ENCODE data around the gene BNC2. TPM values are rescaled to one million over a fixed set of nuclear protein-coding genes. Genes with fewer than 3 reads are reported as not detected.

Gene BNC2
- total RNA-seq, 1 experiment from 2014 or later: 11.7 TPM

GRCh38 chr9:16591092-16591491, 279.4 kb downstream of the BNC2 start:
- Histone ChIP-seq H3K9me2 (replicated peaks; ENCODE audit: low read length) (no peaks in the 10 kb centered on the region), H3F3A (ENCODE audit: low read length, unreplicated experiment) (no peaks in the 10 kb centered on the region), H3K4me1 (ENCODE audit: insufficient read depth, low read length) (no peaks in the 10 kb centered on the region), H3K4me3 (ENCODE audit: low read length) (no peak overlapping the region), H3K9me3 (ENCODE audit: low read length) (no peaks in the 10 kb centered on the region), H3K36me3 (ENCODE audit: low read depth, low read length) (no peaks in the 10 kb centered on the region), H4K20me1 (ENCODE audit: low read length) (no peaks in the 10 kb centered on the region), H3K9ac (ENCODE audit: low read length) (no peak overlapping the region), H2AFZ (ENCODE audit: low read length) (no peak overlapping the region), H3K4me2 (ENCODE audit: low read length) (no peak overlapping the region), H3K79me2 (ENCODE audit: low read length) (no peaks in the 10 kb centered on the region), H3K27me3 (ENCODE audit: low read length) (no peaks in the 10 kb centered on the region), H3K27ac (ENCODE audit: low read length) (no peak overlapping the region)
- ChIA-PET POLR2A (ENCODE audit: unreplicated experiment) (no interaction called here), CTCF (no interaction called here)
- ATAC-seq: no peak
- intact Hi-C loops (cut with micrococcal nuclease): no loop called here
- DNase-seq: no peak
- no peak for TF ChIP-seq CTCF (conservative IDR thresholded peaks at IDR 0.05; ENCODE audit: low read depth, low read length)
- TF ChIP-seq EZH2 (IDR thresholded peaks at IDR 0.05; ENCODE audit: low read length, unreplicated experiment): no peak
- no peak for TF ChIP-seq EZH2phosphoT487 (IDR thresholded peaks at IDR 0.05; ENCODE audit: borderline replicate concordance, low read length)
- no TSS peak for BruUV-seq (replicated peaks)

- TF ChIP-seq CTCF (conservative IDR thresholded peaks at IDR 0.05; ENCODE audit: low read depth, low read length) (no peak), EZH2phosphoT487 (IDR thresholded peaks at IDR 0.05; ENCODE audit: borderline replicate concordance, low read length) (no peak), EZH2 (IDR thresholded peaks at IDR 0.05; ENCODE audit: low read length, unreplicated experiment) (no peak)
- H3F3A ChIP-seq (ENCODE audit: low read length, unreplicated experiment): no peaks in the 10 kb centered on the region
- no peak overlapping the region for H2AFZ ChIP-seq (ENCODE audit: low read length)
- H3K27ac ChIP-seq (ENCODE audit: low read length): no peak overlapping the region
- H3K27me3 ChIP-seq (ENCODE audit: low read length): no peaks in the 10 kb centered on the region
- H3K4me1 ChIP-seq (ENCODE audit: insufficient read depth, low read length): no peaks in the 10 kb centered on the region
- H3K36me3 ChIP-seq (ENCODE audit: low read depth, low read length): no peaks in the 10 kb centered on the region
- ChIA-PET CTCF (interaction anchor here (0.6 kb wide), 1 partner anchor 318 kb away, joined by 3 read pairs; no protein-coding TSS in a partner anchor), POLR2A (ENCODE audit: unreplicated experiment) (no interaction called here)
- no peak overlapping the region for H3K4me2 ChIP-seq (ENCODE audit: low read length)
- no peaks in the 10 kb centered on the region for H3K9me2 ChIP-seq (replicated peaks; ENCODE audit: low read length)
- no peaks in the 10 kb centered on the region for H3K9me3 ChIP-seq (ENCODE audit: low read length)
- DNase-seq (no peak), ATAC-seq (no peak)
- BruUV-seq (replicated peaks): no TSS peak
- no peaks in the 10 kb centered on the region for H4K20me1 ChIP-seq (ENCODE audit: low read length)
- no peaks in the 10 kb centered on the region for H3K79me2 ChIP-seq (ENCODE audit: low read length)
- no peak overlapping the region for H3K9ac ChIP-seq (ENCODE audit: low read length)
- intact Hi-C loops (cut with micrococcal nuclease): no loop called here
- H3K4me3 ChIP-seq (ENCODE audit: low read length): no peak overlapping the region
Measured at GRCh38 chr9:16585591-16585990, 284.9 kb downstream of the BNC2 start.

- no peaks in the 10 kb centered on the region for H3F3A ChIP-seq (ENCODE audit: low read length, unreplicated experiment)
- DNase-seq (no peak), ATAC-seq (no peak)
- H3K4me1 ChIP-seq (ENCODE audit: insufficient read depth, low read length): 0 out of 2 replicates have a peak, but pooled peaks cover 7% of the 10 kb centered on the region
- H3K79me2 ChIP-seq (ENCODE audit: low read length): no peaks in the 10 kb centered on the region
- H3K9me3 ChIP-seq (ENCODE audit: low read length): no peaks in the 10 kb centered on the region
- H3K27me3 ChIP-seq (ENCODE audit: low read length): no peaks in the 10 kb centered on the region
- H2AFZ ChIP-seq (ENCODE audit: low read length): no peak overlapping the region
- no peak overlapping the region for H3K4me2 ChIP-seq (ENCODE audit: low read length)
- no peak overlapping the region for H3K9ac ChIP-seq (ENCODE audit: low read length)
- no peak overlapping the region for H3K4me3 ChIP-seq (ENCODE audit: low read length)
- no peak overlapping the region for H3K27ac ChIP-seq (ENCODE audit: low read length)
- no peaks in the 10 kb centered on the region for H3K9me2 ChIP-seq (replicated peaks; ENCODE audit: low read length)
- intact Hi-C loops (cut with micrococcal nuclease): loop anchor here (5.0 to 10.0 kb wide), 2 partner anchors 147 to 345 kb away; no protein-coding TSS in a partner anchor
- ChIA-PET CTCF (no interaction called here), POLR2A (ENCODE audit: unreplicated experiment) (no interaction called here)
- BruUV-seq (replicated peaks): no TSS peak
- no peak for TF ChIP-seq CTCF (conservative IDR thresholded peaks at IDR 0.05; ENCODE audit: low read depth, low read length)
- no peak for TF ChIP-seq EZH2phosphoT487 (IDR thresholded peaks at IDR 0.05; ENCODE audit: borderline replicate concordance, low read length)
- no peak for TF ChIP-seq EZH2 (IDR thresholded peaks at IDR 0.05; ENCODE audit: low read length, unreplicated experiment)
- no peaks in the 10 kb centered on the region for H3K36me3 ChIP-seq (ENCODE audit: low read depth, low read length)
- no peaks in the 10 kb centered on the region for H4K20me1 ChIP-seq (ENCODE audit: low read length)
Measured at GRCh38 chr9:16579872-16580432, 290.5 kb downstream of the BNC2 start.
